CD1c-positive myeloid dendritic cell (primary cell): ENCODE data around the gene TMCO1.
"Not testable (repeated sequence)": the region's sequence is repeated elsewhere in the genome, so short reads cannot be mapped to it uniquely, and the experiment has no call there.

Experiments used
- DNase-seq: peaks from one replicate; pipeline ENCODE4 v3.0.0-alpha.2; 2016; ENCODE audit errors: extremely low spot score

Gene TMCO1

GRCh38 chr1:165747632-165748447, 20.8 kb downstream of the TMCO1 start:
- DNase-seq: no peak

GRCh38 chr1:165744913-165745312, 23.8 kb downstream of the TMCO1 start:
- not testable (repeated sequence) for DNase-seq

GRCh38 chr1:165742194-165742593, 26.5 kb downstream of the TMCO1 start:
- no peak for DNase-seq

- no peak for DNase-seq
Observed at GRCh38 chr1:165738794-165739193, 29.9 kb downstream of the TMCO1 start.

- DNase-seq: no peak
Observed at GRCh38 chr1:165737196-165737595, 31.5 kb downstream of the TMCO1 start.

GRCh38 chr1:165734906-165735305, 33.8 kb downstream of the TMCO1 start:
- DNase-seq: no peak

- DNase-seq: no peak
Observed at GRCh38 chr1:165726841-165727240, 41.8 kb downstream of the TMCO1 start.

GRCh38 chr1:165726169-165726568, 42.5 kb downstream of the TMCO1 start:
- DNase-seq: no peak

- peak; percentile 34 for DNase-seq
Observed at GRCh38 chr1:165717918-165718515, 50.7 kb downstream of the TMCO1 start.

GRCh38 chr1:165716265-165717051, 52.2 kb downstream of the TMCO1 start:
- DNase-seq: not testable (repeated sequence)

GRCh38 chr1:165712764-165713163, 55.9 kb downstream of the TMCO1 start:
- DNase-seq: no peak

GRCh38 chr1:165707984-165708706, 60.5 kb downstream of the TMCO1 start:
- DNase-seq: no peak

GRCh38 chr1:165703648-165704047, 65.0 kb downstream of the TMCO1 start:
- no peak for DNase-seq

- not testable (repeated sequence) for DNase-seq
Observed at GRCh38 chr1:165701922-165702321, 66.7 kb downstream of the TMCO1 start.

GRCh38 chr1:165699577-165699976, 69.1 kb downstream of the TMCO1 start:
- no peak for DNase-seq

GRCh38 chr1:165698761-165699052, 70.0 kb downstream of the TMCO1 start:
- DNase-seq: no peak

GRCh38 chr1:165697881-165698760, 70.5 kb downstream of the TMCO1 start, which contains the start of gene ALDH9A1:
Gene ALDH9A1, minus strand, starts transcription at chr1:165698562. Its CDS starts 4 bp downstream, at chr1:165698558.
- peak; percentile 87 for DNase-seq

GRCh38 chr1:165697491-165697880, 71.2 kb downstream of the TMCO1 start:
- DNase-seq: no peak

GRCh38 chr1:165696625-165697100, 72.0 kb downstream of the TMCO1 start:
- DNase-seq: peak; percentile 18

GRCh38 chr1:165695031-165695430, 73.6 kb downstream of the TMCO1 start:
- DNase-seq: no peak

- no peak for DNase-seq
Observed at GRCh38 chr1:165688046-165688445, 80.6 kb downstream of the TMCO1 start.
